DMS153 (cell line): ENCODE data around the gene TRPM4.
"Not testable (repeated sequence)": the region's sequence is repeated elsewhere in the genome, so short reads cannot be mapped to it uniquely, and the experiment has no call there.

Source experiments
- DNase-seq: peaks from one replicate; lab custom pipeline; 2025; lab: John Stamatoyannopoulos, UW

The TRPM4 gene

DNA sequence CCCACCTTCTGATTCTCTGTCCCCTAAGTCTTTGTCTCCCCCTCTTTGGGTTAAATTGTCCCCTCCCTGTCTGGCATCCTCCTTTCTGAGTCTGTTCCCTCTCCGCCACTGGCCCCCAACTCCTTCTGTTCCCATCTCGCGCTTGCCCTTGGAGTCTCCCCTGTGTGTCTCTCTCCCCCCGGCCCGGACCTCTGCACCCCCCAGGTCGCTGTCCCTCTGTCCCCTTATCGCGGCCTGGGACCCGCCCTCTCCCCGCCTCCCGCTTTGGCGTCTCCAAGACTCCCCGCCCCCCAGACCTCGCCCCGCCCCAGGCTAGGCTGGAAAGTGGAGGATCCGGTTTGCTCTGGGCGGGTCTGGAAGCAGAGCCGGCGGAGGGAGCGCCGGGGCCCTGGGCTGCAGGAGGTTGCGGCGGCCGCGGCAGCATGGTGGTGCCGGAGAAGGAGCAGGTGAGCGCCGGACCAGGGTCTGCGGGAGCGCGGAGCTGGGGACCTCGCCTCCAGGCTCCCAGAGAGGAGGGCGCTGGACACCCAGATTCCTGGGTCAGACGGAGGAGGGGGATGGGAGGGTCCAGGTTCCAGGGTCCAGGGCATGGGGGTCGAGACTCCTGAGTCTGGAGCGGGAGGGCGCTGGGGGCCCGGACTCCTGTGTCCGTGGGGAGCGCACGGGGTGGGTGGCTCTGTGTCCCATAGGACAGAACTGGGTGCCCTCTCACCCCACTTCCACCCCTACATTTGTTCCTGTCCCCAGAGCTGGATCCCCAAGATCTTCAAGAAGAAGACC, at the start of gene TRPM4:
TSS of gene TRPM4 (plus strand) at position 348 of the 780 bp plus-strand sequence. CDS start at position 423, 75 bp downstream.
- DNase-seq = peak; percentile 62

DNA sequence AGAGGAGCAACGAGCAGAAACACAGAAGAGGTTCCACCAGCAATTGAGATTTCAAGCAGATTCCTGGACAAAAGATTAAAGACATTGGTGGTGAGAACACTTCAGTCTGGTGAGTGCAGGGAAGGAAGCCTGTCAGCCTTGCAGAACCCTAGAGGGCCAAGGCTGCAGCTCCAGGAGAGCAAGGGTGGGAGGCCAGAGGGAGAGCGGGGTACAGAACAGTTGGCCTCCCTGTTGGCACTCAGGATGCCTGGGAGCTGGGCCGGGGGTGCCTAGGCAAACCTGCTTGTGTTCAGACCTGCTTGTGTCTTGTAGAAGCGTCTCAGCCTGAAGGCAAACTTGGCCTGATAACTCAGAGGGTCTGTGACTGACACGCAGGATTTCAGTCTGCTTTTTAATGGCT, 48.5 kb upstream of the TRPM4 start:
- no peak for DNase-seq

DNA sequence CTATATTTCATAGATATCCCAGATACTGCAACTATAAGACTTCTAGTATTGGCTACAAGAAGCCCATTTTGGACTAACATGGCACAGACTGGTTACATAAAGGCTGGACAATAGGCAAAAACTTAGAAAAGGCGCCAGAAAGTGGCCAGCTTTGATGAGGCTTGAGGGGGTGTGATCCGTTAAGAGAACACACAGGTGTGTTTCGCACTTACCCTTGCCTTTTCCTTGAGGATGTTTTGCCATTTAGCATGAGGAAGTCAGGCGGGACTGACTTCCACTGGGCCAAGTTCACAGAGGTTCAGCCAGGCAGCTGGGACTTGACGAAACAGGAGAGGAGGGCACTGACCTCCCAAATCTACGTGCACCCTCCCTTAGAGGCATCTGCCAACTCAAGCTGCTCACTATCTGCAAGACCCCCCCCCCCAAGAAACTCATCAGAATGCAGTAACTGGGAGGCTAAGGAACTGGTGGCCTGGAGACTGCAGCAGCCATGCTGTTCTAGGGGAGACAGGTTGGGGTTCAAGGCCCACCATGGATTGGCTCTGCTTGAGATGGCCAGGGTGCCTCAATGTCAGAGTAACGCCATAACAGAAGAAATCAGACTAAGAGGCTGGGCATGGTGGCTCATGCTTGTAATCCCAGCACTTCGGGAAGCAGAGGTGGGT, 47.9 kb upstream of the TRPM4 start:
- DNase-seq = no peak

GRCh38 chr19:49110567-49110966, 47.0 kb upstream of the TRPM4 start:
- no peak for DNase-seq

DNA sequence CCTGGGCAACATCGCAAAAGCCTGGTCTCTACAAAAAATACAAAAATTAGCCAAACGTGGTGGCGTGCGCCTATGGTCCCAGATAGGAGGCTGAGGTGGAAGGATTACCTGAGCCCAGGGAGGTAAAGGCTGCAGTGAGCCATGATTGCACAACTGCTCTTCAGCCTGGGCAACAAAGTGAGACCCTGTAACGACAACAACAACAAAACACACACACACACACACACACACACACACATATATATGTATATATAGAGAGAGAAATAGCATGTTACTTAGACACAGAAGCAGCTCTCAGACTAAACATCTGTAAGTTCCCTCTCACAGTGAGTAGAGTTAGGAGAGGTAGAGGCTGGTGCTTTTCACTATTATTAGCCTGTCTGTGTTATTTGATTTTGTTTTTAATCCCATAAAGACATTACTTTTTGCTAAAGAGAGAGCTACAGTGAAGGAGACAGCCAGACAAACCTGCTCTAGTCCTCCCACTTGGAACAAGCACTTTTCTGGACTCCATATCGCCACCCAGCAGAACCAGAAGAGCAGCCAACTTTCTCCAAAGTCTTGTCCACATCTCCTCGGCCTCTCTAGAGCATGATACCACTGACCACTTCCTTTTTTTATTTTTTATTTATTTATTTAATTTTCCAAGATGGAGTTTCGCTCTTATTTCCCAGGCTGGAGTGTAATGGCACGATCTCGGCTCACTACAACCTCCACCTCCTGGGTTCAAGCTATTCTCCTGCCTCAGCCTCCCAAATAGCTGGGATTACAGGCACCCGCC, 46.2 kb upstream of the TRPM4 start:
- DNase-seq = no peak

GRCh38 chr19:49113762-49114629, 43.6 kb upstream of the TRPM4 start, which contains the start of gene LIN7B:
TSS of gene LIN7B (plus strand) at chr19:49114370. CDS start at chr19:49114405, 35 bp downstream.
- peak; percentile 40 for DNase-seq

GRCh38 chr19:49114630-49115363, 42.8 kb upstream of the TRPM4 start:
- no peak for DNase-seq

DNA sequence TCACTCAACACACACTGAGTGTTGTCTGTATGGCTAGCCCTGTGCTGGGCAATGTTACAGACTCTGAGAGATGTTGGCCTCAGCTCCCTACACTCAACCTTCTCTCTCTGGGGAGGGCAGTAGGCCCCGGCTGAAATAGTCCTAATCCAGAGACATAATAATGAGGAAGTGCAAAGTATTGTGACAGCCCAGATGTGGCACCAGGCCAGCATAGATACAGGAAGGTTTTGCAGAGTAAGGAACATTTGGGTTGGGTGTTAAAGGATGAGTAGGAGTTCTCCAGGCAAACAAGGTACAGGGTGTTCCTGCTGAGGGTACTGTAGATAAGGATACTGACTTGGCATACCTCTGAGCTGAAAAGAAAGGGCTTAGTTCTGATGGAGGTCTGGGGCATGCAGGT, 41.0 kb upstream of the TRPM4 start:
- no peak for DNase-seq

- no peak for DNase-seq
Measured at GRCh38 chr19:49117677-49118564, 39.7 kb upstream of the TRPM4 start.

GRCh38 chr19:49118565-49119410, 38.8 kb upstream of the TRPM4 start, which contains the start of gene C19orf73:
TSS of gene C19orf73 (minus strand) at chr19:49119143. CDS start at chr19:49119022, 121 bp downstream.
- DNase-seq = peak; percentile 86

DNA sequence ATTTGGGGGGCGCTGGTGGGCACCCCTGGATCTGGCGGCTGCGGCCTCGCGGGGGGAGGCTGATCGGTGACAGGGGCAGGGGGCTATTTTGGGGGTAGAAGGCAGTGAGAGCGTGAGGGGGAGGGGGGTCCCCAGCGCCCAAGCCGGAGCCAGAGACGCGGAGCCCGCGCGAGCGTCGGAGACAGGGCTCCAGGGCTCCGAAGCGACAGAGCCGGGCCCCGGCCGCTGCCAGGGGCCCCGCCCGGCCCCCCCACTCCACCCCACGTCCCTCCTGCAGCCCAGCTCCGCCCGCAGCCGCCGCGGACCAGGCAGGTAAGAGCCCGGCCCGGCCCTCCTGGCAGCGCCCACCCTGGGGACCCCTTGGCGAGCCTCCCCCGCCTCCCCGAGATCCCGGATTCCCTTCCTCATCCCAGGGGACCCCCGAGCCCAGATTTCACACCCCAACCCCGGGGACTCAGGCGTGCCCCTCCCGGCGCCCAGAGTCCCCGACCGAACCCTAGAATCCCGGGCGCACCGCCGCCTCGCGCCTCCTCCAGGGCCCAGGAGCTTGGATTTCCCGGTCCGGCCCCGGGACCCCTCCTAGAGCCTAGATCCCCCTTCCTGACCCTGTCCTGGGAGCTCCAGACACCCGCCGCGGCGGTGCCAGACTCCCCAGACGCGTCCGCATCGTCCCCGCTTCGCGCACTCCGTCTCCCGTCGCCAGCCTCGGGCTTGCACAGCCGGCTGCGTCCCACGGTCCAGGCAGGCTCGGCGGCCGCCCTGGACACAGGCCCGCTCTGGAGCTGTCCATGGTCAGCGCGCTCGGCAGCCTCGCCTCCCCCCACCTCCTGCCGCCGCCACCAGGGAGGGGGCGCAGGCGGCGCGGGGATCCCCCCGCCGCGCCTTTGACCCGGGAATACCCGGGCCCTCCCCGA, 37.9 kb upstream of the TRPM4 start, which contains the start of gene PPFIA3:
TSS of gene PPFIA3 (plus strand) at position 134 of the 914 bp plus-strand sequence. CDS start 8,330 bp downstream, outside the sequence.
- no peak for DNase-seq

- no peak for DNase-seq
Measured at GRCh38 chr19:49120325-49120683, 37.3 kb upstream of the TRPM4 start.

GRCh38 chr19:49120868-49121267, 36.7 kb upstream of the TRPM4 start:
- DNase-seq = no peak

DNA sequence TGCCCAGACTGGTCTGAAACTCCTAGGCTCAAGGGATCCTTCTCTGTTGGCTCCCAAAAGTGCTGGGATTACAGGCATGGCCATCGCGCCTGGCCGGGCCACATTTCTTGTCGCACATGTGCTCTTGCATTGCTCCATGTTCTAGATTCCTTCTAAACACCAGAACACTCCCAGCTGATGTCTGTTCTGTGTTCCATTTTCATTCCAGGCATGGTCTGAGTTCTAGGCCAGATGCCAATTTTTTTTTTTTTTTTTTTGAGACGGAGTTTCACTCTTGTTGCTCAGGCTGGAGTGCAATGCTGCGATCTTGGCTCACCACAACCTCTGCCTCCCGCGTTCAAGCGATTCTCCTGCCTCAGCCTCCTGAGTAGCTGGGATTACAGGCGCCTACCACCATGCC, 35.8 kb upstream of the TRPM4 start:
- DNase-seq = not testable (repeated sequence)

GRCh38 chr19:49123285-49123684, 34.3 kb upstream of the TRPM4 start:
- DNase-seq = not testable (repeated sequence)

- no peak for DNase-seq
Measured at GRCh38 chr19:49125025-49125731, 32.4 kb upstream of the TRPM4 start.

GRCh38 chr19:49126575-49126974, 31.0 kb upstream of the TRPM4 start:
- DNase-seq = no peak
